OCI-LY1 (cell line): Measurements from ENCODE around the gene RAB3A.

Source experiments
- H2AFZ ChIP-seq: fragments of 200-600 bp; sonication (generic), shearing (Covaris generic); 2 replicates; pipeline ENCODE4 v1.6.0; 2014; ENCODE audit warnings: antibody characterized with exemption, mild to moderate bottlenecking, low read length
- H3F3A ChIP-seq: fragments of 200-600 bp; sonication (generic), shearing (Covaris generic); 2 replicates; pipeline ENCODE4 v1.6.0; 2014; ENCODE audit warnings: mild to moderate bottlenecking, antibody characterized with exemption, low read length, moderate library complexity; ENCODE audit not compliant: insufficient read depth
- H3K27ac ChIP-seq: fragments of 200-600 bp; sonication (generic); 2 replicates; pipeline ENCODE4 v1.5.1; 2014; ENCODE audit warnings: low read length, mixed run types, mild to moderate bottlenecking, low read depth; ENCODE audit not compliant: poor library complexity, severe bottlenecking
- H3K27me3 ChIP-seq: fragments of 200-600 bp; sonication (generic); 2 replicates; pipeline ENCODE4 v1.6.0; 2014; ENCODE audit warnings: antibody characterized with exemption, mild to moderate bottlenecking, low read length, moderate library complexity; ENCODE audit not compliant: insufficient read depth
- H3K36me3 ChIP-seq: fragments of 200-600 bp; sonication (generic); 2 replicates; pipeline ENCODE4 v1.6.1; 2014; ENCODE audit warnings: mild to moderate bottlenecking, antibody characterized with exemption, low read length, moderate library complexity, mixed read lengths; ENCODE audit not compliant: insufficient read depth
- H3K4me1 ChIP-seq: fragments of 200-600 bp; sonication (generic); 2 replicates; pipeline ENCODE4 v1.5.1; 2014; ENCODE audit warnings: mild to moderate bottlenecking, low read length, moderate library complexity; ENCODE audit not compliant: insufficient read depth, severe bottlenecking
- H3K4me2 ChIP-seq: fragments of 200-600 bp; sonication (generic), shearing (Covaris generic); 2 replicates; pipeline ENCODE4 v1.6.1; 2014; ENCODE audit warnings: low read length
- H3K4me3 ChIP-seq: fragments of 200-600 bp; sonication (generic); 2 replicates; pipeline ENCODE4 v1.5.1; 2014; ENCODE audit warnings: low read length, low read depth, mild to moderate bottlenecking, mixed read lengths; ENCODE audit not compliant: poor library complexity, severe bottlenecking
- H3K79me2 ChIP-seq: fragments of 200-600 bp; shearing (Covaris generic); 2 replicates; pipeline ENCODE4 v1.6.1; 2016; ENCODE audit warnings: mixed run types, low read length, mixed read lengths; ENCODE audit not compliant: insufficient read depth
- H3K9ac ChIP-seq: fragments of 200-600 bp; sonication (generic), shearing (Covaris generic); 2 replicates; pipeline ENCODE4 v1.6.1; 2014; ENCODE audit warnings: mild to moderate bottlenecking, low read length, mixed read lengths
- H3K9me2 ChIP-seq: fragments of 200-600 bp; sonication (generic), shearing (Covaris generic); 2 replicates; pipeline ENCODE4 v1.6.1; 2014; ENCODE audit warnings: low read depth, mild to moderate bottlenecking, low read length, mixed read lengths
- H3K9me3 ChIP-seq: fragments of 200-600 bp; shearing (Covaris generic); 2 replicates; pipeline ENCODE4 v1.6.1; 2014; ENCODE audit warnings: low read length, mixed read lengths
- H4K20me1 ChIP-seq: fragments of 200-600 bp; sonication (generic), shearing (Covaris generic); 2 replicates; pipeline ENCODE4 v1.6.0; 2016; ENCODE audit warnings: mild to moderate bottlenecking, low read length; ENCODE audit not compliant: insufficient read depth
- EZH2 ChIP-seq: fragments of 200-600 bp; sonication (generic), shearing (Covaris generic); IDR thresholded peaks from 2 replicates; pipeline ENCODE4 v1.8.0; 2017; ENCODE audit warnings: borderline replicate concordance, mixed run types, mild to moderate bottlenecking, antibody characterized with exemption, low read length, moderate library complexity, mixed read lengths
- TF ChIP-seq, protein P1 (sequence below): fragments of 200-600 bp; sonication (generic), shearing (Covaris generic); IDR thresholded peaks from 2 replicates; pipeline ENCODE4 v1.5.1; 2017; ENCODE audit warnings: mild to moderate bottlenecking, antibody characterized with exemption, low read length, moderate library complexity, mixed read lengths

The RAB3A gene

DNA sequence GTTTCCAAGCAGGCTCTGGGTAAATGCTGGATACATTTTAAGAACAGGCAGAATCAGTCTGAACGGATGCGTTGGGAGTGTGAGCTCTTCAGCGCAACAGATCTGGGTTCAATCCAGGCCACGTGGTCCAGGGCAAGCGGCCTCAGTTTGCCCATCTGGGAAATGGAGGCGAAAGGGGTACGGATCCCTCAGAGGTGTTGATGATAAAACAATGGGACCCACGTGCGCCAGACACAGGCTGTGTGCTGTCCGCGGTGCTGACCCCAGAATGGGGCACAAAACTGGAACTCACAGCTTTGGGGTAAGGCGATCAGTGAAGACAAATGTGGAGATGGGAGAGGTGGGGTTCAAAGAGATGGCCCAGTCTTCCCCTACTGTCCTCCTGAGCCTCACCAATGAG, 35.5 kb upstream of the RAB3A start:
- no peak overlapping the region for H3K27ac ChIP-seq
- no peaks in the 10 kb centered on the region for H3K9me2 ChIP-seq
- peaks cover 65% of the 10 kb centered on the region for H3K79me2 ChIP-seq

DNA sequence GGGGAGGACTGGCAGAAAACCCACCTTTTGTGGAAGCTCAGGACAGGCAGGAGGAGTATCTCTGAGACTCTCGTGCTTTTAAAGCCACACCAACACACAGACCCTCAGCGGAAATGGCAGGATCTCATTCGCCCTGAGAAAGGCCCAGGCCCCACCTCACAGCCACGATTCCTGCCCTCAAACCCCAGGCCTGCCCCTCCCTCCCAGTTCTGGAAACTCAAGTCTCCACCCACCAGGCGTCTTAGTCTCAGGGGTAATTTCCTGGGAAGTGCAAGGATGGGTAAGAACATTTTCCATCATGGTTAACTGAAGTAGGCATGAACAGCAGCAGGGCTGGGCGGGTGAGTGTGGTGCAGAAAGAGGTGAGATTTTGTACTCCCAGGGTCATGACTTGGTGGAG, 30.4 kb upstream of the RAB3A start:
- Histone ChIP-seq H3K4me2 (no peak overlapping the region), H3K9me3 (no peaks in the 10 kb centered on the region), H3K9me2 (no peaks in the 10 kb centered on the region), H3F3A (no peaks in the 10 kb centered on the region), H3K79me2 (peaks cover 17% of the 10 kb centered on the region), H2AFZ (no peak overlapping the region), H3K4me3 (no peak overlapping the region), H3K36me3 (no peaks in the 10 kb centered on the region), H3K9ac (no peak overlapping the region), H4K20me1 (no peaks in the 10 kb centered on the region), H3K4me1 (no peaks in the 10 kb centered on the region), H3K27ac (no peak overlapping the region), H3K27me3 (no peaks in the 10 kb centered on the region)
- TF ChIP-seq, protein P1, sequence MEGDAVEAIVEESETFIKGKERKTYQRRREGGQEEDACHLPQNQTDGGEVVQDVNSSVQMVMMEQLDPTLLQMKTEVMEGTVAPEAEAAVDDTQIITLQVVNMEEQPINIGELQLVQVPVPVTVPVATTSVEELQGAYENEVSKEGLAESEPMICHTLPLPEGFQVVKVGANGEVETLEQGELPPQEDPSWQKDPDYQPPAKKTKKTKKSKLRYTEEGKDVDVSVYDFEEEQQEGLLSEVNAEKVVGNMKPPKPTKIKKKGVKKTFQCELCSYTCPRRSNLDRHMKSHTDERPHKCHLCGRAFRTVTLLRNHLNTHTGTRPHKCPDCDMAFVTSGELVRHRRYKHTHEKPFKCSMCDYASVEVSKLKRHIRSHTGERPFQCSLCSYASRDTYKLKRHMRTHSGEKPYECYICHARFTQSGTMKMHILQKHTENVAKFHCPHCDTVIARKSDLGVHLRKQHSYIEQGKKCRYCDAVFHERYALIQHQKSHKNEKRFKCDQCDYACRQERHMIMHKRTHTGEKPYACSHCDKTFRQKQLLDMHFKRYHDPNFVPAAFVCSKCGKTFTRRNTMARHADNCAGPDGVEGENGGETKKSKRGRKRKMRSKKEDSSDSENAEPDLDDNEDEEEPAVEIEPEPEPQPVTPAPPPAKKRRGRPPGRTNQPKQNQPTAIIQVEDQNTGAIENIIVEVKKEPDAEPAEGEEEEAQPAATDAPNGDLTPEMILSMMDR = no peak
- no peak for TF ChIP-seq EZH2

More for the DNA sequence above, 35.5 kb upstream of the RAB3A start:
- no peaks in the 10 kb centered on the region for H4K20me1 ChIP-seq
- no peak for TF ChIP-seq EZH2
- TF ChIP-seq, protein P1 = no peak
- H2AFZ ChIP-seq = no peak overlapping the region
- H3K9me3 ChIP-seq = no peaks in the 10 kb centered on the region
- H3K4me3 ChIP-seq = no peak overlapping the region
- H3K9ac ChIP-seq = no peak overlapping the region
- H3K4me2 ChIP-seq = no peak overlapping the region
- no peaks in the 10 kb centered on the region for H3K4me1 ChIP-seq
- no peaks in the 10 kb centered on the region for H3F3A ChIP-seq
- peaks cover 5% of the 10 kb centered on the region; the same call in 1 of the 2 replicates for H3K36me3 ChIP-seq
- H3K27me3 ChIP-seq = no peaks in the 10 kb centered on the region

DNA sequence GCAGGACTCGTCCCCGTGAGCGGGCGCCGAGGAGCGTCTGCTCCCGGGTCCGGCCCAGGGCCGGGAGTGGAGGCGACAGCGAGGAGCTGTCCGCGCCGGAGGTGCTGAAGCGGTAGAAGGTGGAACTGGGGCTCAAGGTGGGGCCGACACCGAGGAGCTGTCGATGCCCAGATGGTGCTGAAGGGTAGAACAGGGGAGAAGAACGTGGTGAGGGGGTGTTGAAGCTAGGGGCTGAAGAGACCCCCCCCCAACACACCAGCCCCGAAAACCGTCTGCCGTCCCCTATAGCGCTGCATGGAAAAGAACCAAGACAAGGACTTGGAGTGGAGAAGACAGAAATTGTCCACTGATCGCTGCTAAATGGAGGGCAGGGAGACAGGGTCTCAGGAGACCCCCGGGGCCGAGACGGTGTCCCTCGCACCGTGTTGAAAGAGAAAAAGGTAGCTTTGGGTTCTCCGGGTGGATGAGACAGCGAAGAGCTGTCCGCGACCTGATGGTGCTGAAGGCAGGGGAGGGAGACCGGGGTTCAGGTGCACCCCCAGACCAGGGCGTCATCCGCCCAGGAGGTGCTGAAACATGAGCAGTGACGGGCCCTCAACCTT, 29.5 kb upstream of the RAB3A start:
- no peaks in the 10 kb centered on the region for H3F3A ChIP-seq
- H3K27me3 ChIP-seq = no peaks in the 10 kb centered on the region
- no peaks in the 10 kb centered on the region for H3K4me1 ChIP-seq
- H2AFZ ChIP-seq = no peak overlapping the region
- TF ChIP-seq, protein P1 = no peak
- no peak for TF ChIP-seq EZH2
- H3K9ac ChIP-seq = no peak overlapping the region
- no peak overlapping the region for H3K4me2 ChIP-seq
- H4K20me1 ChIP-seq = no peaks in the 10 kb centered on the region
- no peak overlapping the region for H3K27ac ChIP-seq
- H3K36me3 ChIP-seq = no peaks in the 10 kb centered on the region
- H3K79me2 ChIP-seq = peaks cover 8% of the 10 kb centered on the region
- H3K9me3 ChIP-seq = no peaks in the 10 kb centered on the region
- H3K9me2 ChIP-seq = no peaks in the 10 kb centered on the region
- no peak overlapping the region for H3K4me3 ChIP-seq
